Liver (tissue), 9 donors: Measurements from ENCODE around the gene CYREN. TPM values are rescaled to one million over a fixed set of nuclear protein-coding genes. Genes with fewer than 3 reads are reported as not detected.
A peak's percentile ranks its signal among the peaks of the same experiment; 100 is the strongest.

Source experiments
- DNase-seq: peaks from one replicate; pipeline ENCODE4 v3.0.0-alpha.2; 2017; ENCODE audit warnings: low spot score
- H3K27ac ChIP-seq, 2 donors: one replicate each; pipeline ENCODE4 v1.7.0; 2013; ENCODE audit warnings: inconsistent platforms in 2 of 2, low read length in 2 of 2, control low read depth in 1 of 2, low read depth in 1 of 2, mild to moderate bottlenecking in 1 of 2
- H3K27me3 ChIP-seq, 4 donors: one replicate each; pipeline versions ENCODE4 v1.6.1 to v1.7.0; 2013; ENCODE audit warnings: low read length in 3 of 4, inconsistent platforms in 1 of 4, mild to moderate bottlenecking in 1 of 4, moderate library complexity in 1 of 4; ENCODE audit not compliant: control insufficient read depth in 4 of 4, insufficient read depth in 4 of 4
- H3K36me3 ChIP-seq, 4 donors: one replicate each; pipeline versions ENCODE4 v1.6.1 to v1.7.0; 2013; ENCODE audit warnings: low read length in 3 of 4, mild to moderate bottlenecking in 3 of 4, low read depth in 1 of 4, moderate library complexity in 1 of 4; ENCODE audit not compliant: control insufficient read depth in 4 of 4, insufficient read depth in 3 of 4
- H3K4me1 ChIP-seq, 4 donors: one replicate each; pipeline versions ENCODE4 v1.6.1 to v1.7.0; 2013; ENCODE audit warnings: low read length in 3 of 4, mild to moderate bottlenecking in 3 of 4, moderate library complexity in 1 of 4; ENCODE audit not compliant: control insufficient read depth in 4 of 4, insufficient read depth in 4 of 4
- H3K4me3 ChIP-seq, 3 donors: one replicate each; pipeline versions ENCODE4 v1.6.1 to v1.7.0; 2013; ENCODE audit warnings: low read length in 3 of 3, control low read depth in 1 of 3, low read depth in 1 of 3, mild to moderate bottlenecking in 1 of 3
- H3K9ac ChIP-seq, 2 donors: one replicate each; pipeline ENCODE4 v1.7.0; 2013; ENCODE audit warnings: low read length in 2 of 2, mild to moderate bottlenecking in 2 of 2, moderate library complexity in 2 of 2, control low read depth in 1 of 2, low read depth in 1 of 2
- H3K9me3 ChIP-seq, 4 donors: one replicate each; pipeline versions ENCODE4 v1.6.1 to v1.7.0; 2013; ENCODE audit warnings: low read length in 3 of 4; ENCODE audit not compliant: control insufficient read depth in 4 of 4
- ATF3 ChIP-seq: IDR thresholded peaks from 2 replicates; pipeline ENCODE4 v1.6.1; 2016; ENCODE audit warnings: antibody characterized with exemption
- CTCF ChIP-seq: fragments of 150-350 bp; IDR thresholded peaks from 2 replicates; pipeline ENCODE4 v1.5.1; 2017; ENCODE audit warnings: improper control_type of control experiment, low read depth, low read length; ENCODE audit not compliant: missing input control
- EGR1 ChIP-seq, 2 donors: IDR thresholded peaks; 2 replicates each; pipeline ENCODE4 v1.6.1; 2016 to 2018; ENCODE audit warnings: antibody characterized with exemption in 2 of 2, low read depth in 2 of 2
- FOXA1 ChIP-seq: IDR thresholded peaks from 2 replicates; pipeline ENCODE4 v1.6.1; 2016; ENCODE audit warnings: antibody characterized with exemption
- FOXA2 ChIP-seq: IDR thresholded peaks from 2 replicates; pipeline ENCODE4 v1.6.1; 2016; ENCODE audit warnings: antibody characterized with exemption
- GABPA ChIP-seq, 2 donors: IDR thresholded peaks in 1 of 2; conservative IDR thresholded peaks in 1 of 2; 2 replicates each; pipeline ENCODE4 v1.6.1; 2016; ENCODE audit warnings: antibody characterized with exemption in 2 of 2, mild to moderate bottlenecking in 1 of 2, moderate library complexity in 1 of 2
- HNF4A ChIP-seq, 2 donors: conservative IDR thresholded peaks; 2 replicates each; pipeline ENCODE4 v1.6.1; 2016; ENCODE audit warnings: antibody characterized with exemption in 2 of 2, mild to moderate bottlenecking in 2 of 2
- HNF4G ChIP-seq: IDR thresholded peaks from 2 replicates; pipeline ENCODE4 v1.6.1; 2016; ENCODE audit warnings: antibody characterized with exemption
- JUND ChIP-seq, 2 donors: IDR thresholded peaks; 2 replicates each; pipeline ENCODE4 v1.6.1; 2016; ENCODE audit warnings: antibody characterized with exemption in 2 of 2
- MAX ChIP-seq: IDR thresholded peaks from 2 replicates; pipeline ENCODE4 v1.6.1; 2016; ENCODE audit warnings: antibody characterized with exemption
- NR2F2 ChIP-seq: IDR thresholded peaks from 2 replicates; pipeline ENCODE4 v1.6.1; 2016; ENCODE audit warnings: antibody characterized with exemption
- RAD21 ChIP-seq, 2 donors: IDR thresholded peaks; 2 replicates each; pipeline ENCODE4 v1.6.1; 2016; ENCODE audit warnings: antibody characterized with exemption in 2 of 2, mild to moderate bottlenecking in 2 of 2
- REST ChIP-seq: IDR thresholded peaks from 2 replicates; pipeline ENCODE4 v1.6.1; 2016; ENCODE audit warnings: antibody characterized with exemption, mild to moderate bottlenecking
- RXRA ChIP-seq, 2 donors: IDR thresholded peaks; 2 replicates each; pipeline ENCODE4 v1.6.1; 2017 to 2018; ENCODE audit warnings: antibody characterized with exemption in 2 of 2, mild to moderate bottlenecking in 1 of 2
- SP1 ChIP-seq: IDR thresholded peaks from 2 replicates; pipeline ENCODE4 v1.6.1; 2018; ENCODE audit warnings: antibody characterized with exemption, mild to moderate bottlenecking
- TAF1 ChIP-seq: conservative IDR thresholded peaks from 2 replicates; pipeline ENCODE4 v1.6.1; 2016; ENCODE audit warnings: antibody characterized with exemption, mild to moderate bottlenecking
- YY1 ChIP-seq: IDR thresholded peaks from 2 replicates; pipeline ENCODE4 v1.6.1; 2016; ENCODE audit warnings: antibody characterized with exemption, mild to moderate bottlenecking
- ZBTB33 ChIP-seq: IDR thresholded peaks from 2 replicates; pipeline ENCODE4 v1.6.1; 2016; ENCODE audit warnings: antibody characterized with exemption
- WGBS: extraction: QIAGEN DNeasy Blood & Tissue Kit; methylation state at CpG from one replicate; pipeline ENCODE4 v1.1.7; 2013; 5-methylcytosine and 5-hydroxymethylcytosine counted together
- polyA plus RNA-seq, 2 donors: library from polyadenylated mRNA; stranded (reverse) in 1 of 2; unstranded in 1 of 2; fragments of 200-250 nt in 1 of 2; fragments of >200 nt in 1 of 2; fragmentation: Nextera tagmentation in 1 of 2; extraction: Ambion mirVana in 1 of 2; gene quantifications; one replicate each; pipeline versions ENCODE4 v1.2.1 to v1.2.3, GENCODE V29; 2013 to 2015
- total RNA-seq, 2 donors: library from RNA; depleted of rRNA; stranded (reverse); fragments of >200 nt; gene quantifications; one replicate each; pipeline ENCODE4 v1.2.3, GENCODE V29; 2014
- donor health status: healthy.
- donor health status: healthy.
- donor health status: healthy.
- donor health status: healthy.
- donor health status: healthy.

Gene CYREN
- total and polyA plus RNA-seq, 4 donors = 13.2 to 20.3 (median 16.0) TPM

GRCh38 chr7:135189221-135189662 is 18.7 kb upstream of the CYREN start:
- Histone ChIP-seq H3K4me3 (no peak overlapping the region), H3K27ac (no peak overlapping the region), H3K4me1 (peaks cover 0 to 8% (median 7%) of the 10 kb centered on the region in 4 donors), H3K27me3 (no peaks in the 10 kb centered on the region), H3K9me3 (no peaks in the 10 kb centered on the region), H3K9ac (no peak overlapping the region), H3K36me3 (peaks cover 21 to 68% (median 45%) of the 10 kb centered on the region in 4 donors)
- WGBS = 72% methylated on average over 6 of the region's 6 CpGs
- TF ChIP-seq FOXA2 (no peak), NR2F2 (no peak), HNF4A (conservative IDR thresholded peaks at IDR 0.05) (peak in 1 of 2 donors; percentile 19), RAD21 (IDR thresholded peaks at IDR 0.05) (peak; percentile 15 to 28), YY1 (no peak), REST (no peak), ZBTB33 (no peak), EGR1 (IDR thresholded peaks at IDR 0.05; ENCODE audit: low read depth in 2 of 2) (no peak), JUND (IDR thresholded peaks at IDR 0.05) (no peak), MAX (no peak), TAF1 (no peak), FOXA1 (no peak), CTCF (no peak), HNF4G (no peak), GABPA (IDR thresholded peaks at IDR 0.05 in 1 of 2, conservative IDR thresholded peaks at IDR 0.05 in 1 of 2) (no peak), ATF3 (no peak), RXRA (IDR thresholded peaks at IDR 0.05) (peak; percentile 43 to 47), SP1 (peak; percentile 12)
- DNase-seq = no peak
